Omental fat pad (tissue), 4 donors: ENCODE data around the gene NRL. TPM values are rescaled to one million over a fixed set of nuclear protein-coding genes. Genes with fewer than 3 reads are reported as not detected.

ENCODE experiments used
- ATAC-seq: fragments of 150-250 bp; one replicate; pipeline ENCODE4 v1.9.1; 2016; ENCODE audit warnings: mild to moderate bottlenecking, moderate library complexity; ENCODE audit not compliant: low FRiP score
- DNase-seq: peaks from one replicate; pipeline ENCODE4 v3.0.0-alpha.2; 2019; ENCODE audit warnings: low spot score
- total RNA-seq, 4 donors: library from RNA; depleted of rRNA; stranded (reverse); fragments of >200 nt; gene quantifications; one replicate each; pipeline ENCODE4 v1.1.0, GENCODE V29; 2016
- TF ChIP-seq, protein P1 (sequence below), 3 donors: fragments of 450-650 bp; IDR thresholded peaks; one replicate each; pipeline ENCODE4 v1.5.1; 2016 to 2017; ENCODE audit warnings: antibody characterized with exemption in 3 of 3, mild to moderate bottlenecking in 3 of 3, moderate library complexity in 2 of 3

The NRL gene
- total RNA-seq, 4 donors from 2014 or later: 0.94 to 4.3 (median 1.3) TPM

DNA sequence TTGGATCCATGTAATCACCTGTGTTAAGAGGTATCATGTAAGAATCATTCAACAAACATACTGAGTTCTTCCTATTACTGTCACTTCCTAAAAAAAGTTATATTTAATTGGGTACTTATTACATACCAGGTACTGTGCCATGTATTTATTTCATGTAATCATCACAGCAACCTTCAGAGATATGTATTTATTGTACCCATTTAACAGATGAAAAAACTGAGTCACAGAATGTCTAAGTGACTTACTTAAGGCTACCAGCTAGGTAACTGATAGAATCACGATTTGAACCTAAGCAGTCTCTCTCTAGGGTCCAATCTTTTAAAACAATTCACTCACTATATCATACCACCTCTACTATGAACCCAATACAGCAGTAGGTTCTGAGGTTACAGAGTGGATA, 29.7 kb upstream of the NRL start:
- no peak for DNase-seq
- ATAC-seq: no peak
- TF ChIP-seq, protein P1, sequence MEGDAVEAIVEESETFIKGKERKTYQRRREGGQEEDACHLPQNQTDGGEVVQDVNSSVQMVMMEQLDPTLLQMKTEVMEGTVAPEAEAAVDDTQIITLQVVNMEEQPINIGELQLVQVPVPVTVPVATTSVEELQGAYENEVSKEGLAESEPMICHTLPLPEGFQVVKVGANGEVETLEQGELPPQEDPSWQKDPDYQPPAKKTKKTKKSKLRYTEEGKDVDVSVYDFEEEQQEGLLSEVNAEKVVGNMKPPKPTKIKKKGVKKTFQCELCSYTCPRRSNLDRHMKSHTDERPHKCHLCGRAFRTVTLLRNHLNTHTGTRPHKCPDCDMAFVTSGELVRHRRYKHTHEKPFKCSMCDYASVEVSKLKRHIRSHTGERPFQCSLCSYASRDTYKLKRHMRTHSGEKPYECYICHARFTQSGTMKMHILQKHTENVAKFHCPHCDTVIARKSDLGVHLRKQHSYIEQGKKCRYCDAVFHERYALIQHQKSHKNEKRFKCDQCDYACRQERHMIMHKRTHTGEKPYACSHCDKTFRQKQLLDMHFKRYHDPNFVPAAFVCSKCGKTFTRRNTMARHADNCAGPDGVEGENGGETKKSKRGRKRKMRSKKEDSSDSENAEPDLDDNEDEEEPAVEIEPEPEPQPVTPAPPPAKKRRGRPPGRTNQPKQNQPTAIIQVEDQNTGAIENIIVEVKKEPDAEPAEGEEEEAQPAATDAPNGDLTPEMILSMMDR (IDR thresholded peaks at IDR 0.05): no peak

DNA sequence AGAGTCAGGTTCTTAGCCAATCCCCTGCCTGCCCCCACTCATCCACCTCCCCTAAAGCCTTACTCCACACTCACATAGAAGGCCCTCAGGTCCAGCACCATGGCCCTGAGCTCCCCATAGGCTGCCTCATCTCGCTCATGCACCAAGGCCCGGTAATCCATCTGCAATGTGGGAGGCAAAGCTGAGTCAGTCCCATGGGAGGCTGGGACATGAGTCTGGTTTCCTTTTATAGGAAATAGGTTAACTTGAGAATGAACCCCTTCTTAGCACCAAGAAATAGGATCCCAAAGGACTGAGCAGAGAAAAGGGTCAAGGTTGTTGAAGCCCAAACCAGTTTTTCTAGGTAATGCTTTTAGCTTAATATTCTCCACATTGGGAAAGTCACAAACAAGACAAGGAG, 28.8 kb upstream of the NRL start:
- ATAC-seq (no peak), DNase-seq (no peak)
- TF ChIP-seq, protein P1 (IDR thresholded peaks at IDR 0.05): no peak

DNA sequence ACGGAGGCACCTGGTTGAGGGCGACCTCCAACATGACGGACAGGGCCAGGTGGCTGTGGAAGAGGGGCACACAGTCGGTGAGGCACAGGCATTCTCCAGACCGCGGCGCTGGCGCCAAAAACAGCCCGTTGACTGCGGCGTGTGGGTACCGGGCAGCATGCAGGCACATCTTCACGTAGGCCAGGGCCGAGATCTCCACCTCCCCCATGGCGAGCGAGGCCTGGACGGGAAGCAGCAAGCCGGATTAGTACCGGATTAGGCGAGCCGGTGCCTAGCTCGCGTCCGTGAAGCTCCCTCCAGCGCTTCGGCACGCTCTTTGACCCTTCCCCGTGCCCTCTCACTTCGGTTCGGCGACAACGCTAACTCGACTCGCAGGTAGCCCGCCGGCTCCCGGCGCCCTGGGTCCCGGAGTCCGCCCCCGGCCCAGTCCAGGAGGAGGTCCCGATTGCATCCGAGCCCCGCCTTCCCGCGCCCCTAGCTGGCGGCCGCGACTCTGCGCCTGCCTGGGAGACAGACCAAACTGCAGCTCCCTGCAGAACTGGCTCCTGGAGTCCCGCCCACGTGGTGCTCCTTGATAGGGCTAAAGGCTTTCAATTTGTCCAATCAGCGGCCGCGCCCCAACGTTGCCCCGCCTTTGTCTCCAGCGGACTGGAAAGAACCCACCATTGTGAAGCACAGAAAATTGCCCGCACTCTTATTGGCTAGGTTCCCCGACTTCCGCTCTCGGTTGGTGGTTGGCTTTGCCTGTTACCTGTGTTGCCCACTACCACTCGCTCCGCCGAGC, 26.5 kb upstream of the NRL start, which contains the start of gene EMC9:
TSS of gene EMC9 (minus strand) at position 495 of the 784 bp plus-strand sequence. CDS start at position 208, 287 bp downstream.
- peak; percentile 94 for ATAC-seq
- DNase-seq: peak; percentile 97
- TF ChIP-seq, protein P1 (IDR thresholded peaks at IDR 0.05): peak in 1 of 3 donors; percentile 42

DNA sequence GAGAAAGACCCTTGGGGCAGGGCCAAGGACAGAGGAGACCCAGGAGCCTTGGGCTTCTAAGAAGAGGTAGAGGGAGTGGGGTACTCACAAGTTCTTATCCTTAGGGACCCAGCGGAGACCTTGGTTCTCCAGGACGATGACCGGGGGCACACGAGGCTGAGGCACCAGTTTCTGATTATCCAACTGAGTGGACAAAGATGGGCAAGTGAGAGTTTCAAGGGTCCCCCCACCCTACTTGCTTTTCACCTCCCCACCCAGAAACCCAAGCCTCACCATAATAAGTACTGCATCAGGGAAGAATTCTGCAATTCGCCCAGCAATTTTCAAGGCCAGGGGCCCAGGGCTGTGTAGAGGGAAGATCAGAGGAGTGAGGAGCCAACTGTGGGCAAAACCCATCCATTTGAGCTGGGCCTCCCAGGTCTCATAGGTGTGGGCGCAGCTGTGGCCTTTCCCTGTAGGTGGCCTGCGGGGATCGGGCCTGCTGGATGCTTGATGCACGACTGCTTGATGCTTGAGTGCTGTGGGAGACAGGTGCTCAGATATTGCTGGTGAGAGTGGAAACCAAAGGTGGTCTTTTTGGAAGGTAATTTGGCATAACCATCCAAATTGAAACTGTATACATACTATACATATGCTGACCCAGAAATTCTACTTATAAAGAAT, 24.7 kb upstream of the NRL start:
- DNase-seq (no peak), ATAC-seq (no peak)
- TF ChIP-seq, protein P1 (IDR thresholded peaks at IDR 0.05): no peak

DNA sequence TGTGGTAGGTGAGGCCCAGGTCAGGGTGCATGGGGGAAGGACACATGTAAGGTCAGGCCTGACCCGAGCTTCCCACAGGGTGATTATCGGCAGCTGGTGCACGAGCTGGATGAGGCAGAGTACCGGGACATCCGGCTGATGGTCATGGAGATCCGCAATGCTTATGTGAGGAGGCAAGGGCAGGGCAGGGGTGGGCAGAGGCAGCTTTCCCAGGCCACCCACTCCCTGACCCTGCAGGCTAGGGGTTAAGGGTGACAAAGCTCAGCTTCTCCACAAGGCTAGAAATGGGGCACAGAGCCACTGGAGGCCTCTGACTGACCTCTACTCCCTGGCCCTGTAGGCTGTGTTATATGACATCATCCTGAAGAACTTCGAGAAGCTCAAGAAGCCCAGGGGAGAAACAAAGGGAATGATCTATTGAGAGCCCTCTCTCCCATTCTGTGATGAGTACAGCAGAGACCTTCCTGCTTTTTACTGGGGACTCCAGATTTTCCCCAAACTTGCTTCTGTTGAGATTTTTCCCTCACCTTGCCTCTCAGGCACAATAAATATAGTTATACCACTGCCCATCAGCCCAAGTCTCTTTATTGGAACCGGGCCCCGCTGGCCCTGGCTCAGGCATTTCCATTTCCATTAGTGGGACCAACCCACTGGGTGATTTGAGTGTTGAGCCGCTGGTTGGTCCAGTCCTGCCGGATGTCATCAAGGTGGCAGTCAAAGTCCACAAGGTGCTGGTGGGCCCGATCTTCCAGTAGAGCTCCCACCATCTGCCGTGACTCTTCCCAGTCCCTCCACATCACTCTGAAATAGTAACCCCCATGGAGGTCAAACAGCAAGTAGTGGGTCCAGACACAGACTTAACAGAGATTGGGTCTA, 23.9 kb upstream of the NRL start:
- TF ChIP-seq, protein P1 (IDR thresholded peaks at IDR 0.05): no peak
- ATAC-seq: no peak
- no peak for DNase-seq

DNA sequence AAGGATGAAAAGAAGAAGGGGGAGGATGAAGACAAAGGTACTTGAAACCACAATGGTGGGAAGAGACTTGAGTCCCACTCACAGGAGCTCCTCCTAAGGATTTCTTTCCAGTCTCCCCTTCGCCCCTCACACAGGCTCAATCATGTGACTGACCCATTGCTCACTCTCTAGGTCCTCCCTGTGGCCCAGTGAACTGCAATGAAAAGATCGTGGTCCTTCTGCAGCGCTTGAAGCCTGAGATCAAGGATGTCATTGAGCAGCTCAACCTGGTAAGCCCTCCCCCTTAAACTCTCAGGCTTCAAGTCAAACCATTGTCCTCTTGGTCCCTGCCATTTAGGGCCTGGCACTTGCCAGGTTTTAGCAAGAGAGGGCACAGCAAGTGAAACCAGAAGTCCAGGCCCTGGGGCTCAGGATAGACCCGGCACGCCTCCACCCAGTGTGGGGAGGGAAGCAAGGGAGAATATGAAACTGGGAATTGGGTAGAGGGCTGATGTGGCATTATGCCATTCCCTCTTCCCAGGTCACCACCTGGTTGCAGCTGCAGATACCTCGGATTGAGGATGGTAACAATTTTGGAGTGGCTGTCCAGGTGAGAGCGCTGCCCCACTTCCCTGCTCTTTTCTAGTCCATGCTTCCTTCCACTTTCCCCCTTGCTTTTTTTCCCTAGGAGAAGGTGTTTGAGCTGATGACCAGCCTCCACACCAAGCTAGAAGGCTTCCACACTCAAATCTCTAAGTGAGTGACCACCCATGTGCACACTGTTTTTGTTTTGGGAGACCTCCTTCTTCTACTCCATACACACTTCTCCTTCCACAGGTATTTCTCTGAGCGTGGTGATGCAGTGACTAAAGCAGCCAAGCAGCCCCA, 23.0 kb upstream of the NRL start:
- TF ChIP-seq, protein P1 (IDR thresholded peaks at IDR 0.05): no peak
- DNase-seq: no peak
- ATAC-seq: no peak
